NB4 (cell line): ENCODE data around the gene DNAJB11.

Source experiments
- DNase-seq: peaks from one replicate; pipeline ENCODE4 v3.0.0; 2010; ENCODE audit warnings: low read depth
- H3K4me3 ChIP-seq: one replicate; pipeline ENCODE4 v1.5.1; 2011; ENCODE audit warnings: mild to moderate bottlenecking, low read depth, low read length, moderate library complexity
- CTCF ChIP-seq: IDR thresholded peaks from one replicate; pipeline ENCODE4 v1.5.1; 2012; ENCODE audit warnings: low read depth, low read length
- MAX ChIP-seq: IDR thresholded peaks from 2 replicates; pipeline ENCODE4 v1.6.1; 2011; ENCODE audit warnings: low read depth, low read length
- MYC ChIP-seq: IDR thresholded peaks from 2 replicates; pipeline ENCODE4 v1.6.1; 2011; ENCODE audit warnings: low read depth, low read length
- POLR2A ChIP-seq: IDR thresholded peaks from 2 replicates; pipeline ENCODE4 v1.6.1; 2011; ENCODE audit warnings: mild to moderate bottlenecking; ENCODE audit not compliant: insufficient read length; ENCODE audit errors: extremely low read depth

The DNAJB11 gene

DNA sequence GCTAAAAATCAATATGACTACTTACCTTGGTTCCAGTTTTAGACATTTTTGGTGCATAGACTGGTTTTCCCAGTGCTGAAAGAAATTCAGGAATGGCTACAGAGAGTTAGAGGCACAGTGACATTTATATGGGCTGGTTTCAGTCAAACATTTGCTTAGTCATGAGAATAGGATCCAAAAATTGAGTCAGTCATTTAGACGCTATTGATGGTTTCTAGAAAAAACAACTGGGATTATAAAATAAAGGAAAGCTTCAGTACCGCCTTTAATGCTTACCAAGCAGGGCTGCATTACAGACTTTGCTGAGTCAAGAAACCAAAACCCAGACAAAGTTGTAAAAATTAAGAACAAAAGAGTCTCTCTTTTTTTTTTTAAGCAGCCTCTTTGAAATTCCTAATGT, 26.2 kb upstream of the DNAJB11 start, which contains the start of gene CRYGS:
Gene CRYGS, minus strand, starts transcription at position 100 of the 400 bp plus-strand sequence. Its CDS starts 54 bp downstream, at position 46.
- TF ChIP-seq MAX = no peak
- TF ChIP-seq CTCF = no peak
- no peak for TF ChIP-seq MYC
- TF ChIP-seq POLR2A = no peak
- DNase-seq = no peak
- no peak within 1 kb of the TSS for H3K4me3 ChIP-seq

GRCh38 chr3:186549497-186549896, 21.0 kb upstream of the DNAJB11 start:
- DNase-seq = no peak
- H3K4me3 ChIP-seq = no peak overlapping the region
- TF ChIP-seq CTCF = no peak
- no peak for TF ChIP-seq POLR2A
- TF ChIP-seq MAX = no peak
- no peak for TF ChIP-seq MYC

DNA sequence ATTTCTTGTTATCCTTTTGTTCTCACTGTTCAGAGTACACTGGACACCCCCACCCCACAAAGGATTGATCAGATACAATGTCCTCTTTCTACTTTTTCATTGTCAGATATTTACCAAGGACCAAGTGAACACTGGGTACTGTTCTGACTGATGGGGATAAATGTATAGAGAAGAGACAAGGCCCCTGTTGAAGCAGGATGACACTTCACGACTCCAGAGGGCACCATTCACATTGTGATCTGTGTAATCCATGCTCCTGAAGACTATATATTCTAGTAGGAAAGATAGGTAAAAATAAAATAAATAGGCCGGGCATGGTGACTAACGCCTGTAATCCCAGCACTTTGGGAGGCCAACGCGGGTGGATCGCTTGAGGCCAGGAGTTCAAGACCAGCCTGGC, 19.1 kb upstream of the DNAJB11 start:
- no peak overlapping the region for H3K4me3 ChIP-seq
- TF ChIP-seq MYC = no peak
- no peak for TF ChIP-seq MAX
- TF ChIP-seq CTCF = no peak
- no peak for TF ChIP-seq POLR2A
- no peak for DNase-seq

DNA sequence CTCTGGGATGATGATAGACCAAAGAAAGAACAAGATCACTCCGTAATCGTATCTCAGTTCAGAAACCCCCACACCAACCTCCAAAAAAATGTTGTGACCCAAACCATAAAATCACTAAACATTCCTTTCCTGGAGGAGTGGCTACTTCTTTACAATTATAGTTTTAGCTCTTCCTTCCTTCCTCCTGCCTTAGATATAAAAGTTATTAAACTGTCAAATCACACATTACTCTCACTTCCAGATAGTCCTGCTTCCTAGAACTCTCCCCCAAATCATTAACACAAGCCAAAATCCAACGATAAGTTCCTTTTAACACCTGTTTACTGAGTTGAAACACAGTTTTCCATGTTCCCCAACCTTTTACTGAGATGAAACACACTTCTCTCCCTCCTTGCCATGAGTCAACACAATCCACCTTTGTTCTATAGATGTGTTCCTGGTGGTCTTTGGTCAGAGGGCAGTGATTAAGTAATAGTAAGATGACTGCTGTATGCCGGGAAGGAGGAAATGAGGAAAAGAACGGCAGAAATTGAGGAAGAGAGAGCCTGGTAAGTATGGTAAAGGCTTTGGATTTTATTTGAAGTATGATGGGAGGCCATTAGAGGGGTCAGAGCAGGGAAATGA, 18.0 kb upstream of the DNAJB11 start:
- no peak overlapping the region for H3K4me3 ChIP-seq
- no peak for DNase-seq
- TF ChIP-seq MAX = no peak
- TF ChIP-seq CTCF = no peak
- TF ChIP-seq POLR2A = no peak
- TF ChIP-seq MYC = no peak

- no peak for DNase-seq
- H3K4me3 ChIP-seq = no peak overlapping the region
- TF ChIP-seq MAX = no peak
- no peak for TF ChIP-seq POLR2A
- no peak for TF ChIP-seq CTCF
- TF ChIP-seq MYC = no peak
These were observed 5.9 kb upstream of the DNAJB11 start for GRCh38 chr3:186564586-186564985.

GRCh38 chr3:186566772-186567071, 3.8 kb upstream of the DNAJB11 start:
- H3K4me3 ChIP-seq = peak overlapping the region; percentile 79
- no peak for DNase-seq
- TF ChIP-seq MAX = no peak
- TF ChIP-seq CTCF = no peak
- TF ChIP-seq POLR2A = no peak
- no peak for TF ChIP-seq MYC
